ENCODE data around the gene TLK2.
"Not testable (repeated sequence)": the region's sequence is repeated elsewhere in the genome, so short reads cannot be mapped to it uniquely, and the experiment has no call there.

Gene TLK2

DNA sequence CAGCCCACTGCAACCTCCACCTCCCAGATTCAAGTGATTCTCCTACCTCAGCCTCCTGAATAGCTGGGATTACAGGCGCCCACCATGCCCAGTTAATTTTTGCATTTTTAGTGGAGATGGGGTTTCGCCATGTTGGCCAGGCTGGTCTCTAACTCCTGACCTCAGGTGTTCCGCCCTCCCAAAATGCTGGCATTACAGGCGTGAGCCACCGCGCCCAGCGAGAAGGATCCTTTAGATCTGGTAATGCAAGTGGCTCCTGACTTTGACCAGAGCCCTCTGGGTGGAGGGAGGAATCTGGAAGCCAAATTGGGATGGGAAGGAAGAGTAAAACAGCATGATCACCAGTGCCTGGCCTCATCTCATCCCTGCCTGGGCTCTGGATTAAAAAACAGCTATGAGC lies 13.4 kb upstream of the TLK2 start:
- not testable (repeated sequence) for H3K9me3 ChIP-seq (ENCODE audit: low read length); H3K36me3 ChIP-seq (ENCODE audit: insufficient read depth, low read length); H3K4me1 ChIP-seq (ENCODE audit: insufficient read depth, low read length); H3K27me3 ChIP-seq (ENCODE audit: control insufficient read depth in 1 of 2, insufficient read depth in 2 of 2, low read length in 2 of 2); H3K9ac ChIP-seq (ENCODE audit: low read length); H3K4me3 ChIP-seq (ENCODE audit: low read depth in 1 of 2, low read length in 2 of 2); H3K27ac ChIP-seq (ENCODE audit: low read depth, low read length)

DNA sequence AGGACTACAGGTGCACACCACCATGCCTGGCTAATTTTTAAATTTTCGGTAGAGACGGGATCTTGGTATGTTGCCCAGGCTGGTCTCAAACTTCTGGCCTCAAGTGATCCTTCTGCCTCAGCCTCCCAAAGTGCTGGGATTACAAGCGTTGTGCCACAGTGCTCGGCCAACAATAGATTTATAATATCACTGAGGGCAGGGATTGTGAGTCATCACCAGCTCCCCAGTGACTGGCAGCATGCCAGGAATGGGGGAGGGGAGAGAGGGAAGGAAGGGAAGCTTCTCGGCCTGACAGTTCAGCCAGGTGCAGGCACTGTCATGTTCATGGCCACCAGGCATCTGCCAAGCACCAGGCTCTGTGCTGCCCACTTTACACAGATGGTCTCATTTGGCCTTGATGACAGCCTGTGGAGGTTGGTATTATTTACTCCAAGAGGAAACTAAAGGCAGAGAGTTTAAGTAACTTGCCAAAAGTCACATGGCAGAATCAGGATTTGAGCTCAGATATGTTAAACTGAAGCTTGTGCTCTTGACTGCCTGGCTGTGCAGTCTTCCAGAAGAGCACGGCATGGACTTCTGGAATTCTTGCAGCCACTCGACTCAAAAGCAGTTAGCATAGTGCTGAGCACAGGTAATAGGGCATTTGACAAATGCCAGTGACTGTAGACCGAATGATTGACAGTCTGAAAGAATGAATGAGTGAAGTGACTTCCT lies 7.8 kb upstream of the TLK2 start:
- H3K4me1 ChIP-seq (ENCODE audit: insufficient read depth, low read length); H3K9me3 ChIP-seq (ENCODE audit: low read length); H3K9ac ChIP-seq (ENCODE audit: low read length); H3K27me3 ChIP-seq (ENCODE audit: control insufficient read depth in 1 of 2, insufficient read depth in 2 of 2, low read length in 2 of 2); H3K36me3 ChIP-seq (ENCODE audit: insufficient read depth, low read length); H3K4me3 ChIP-seq (ENCODE audit: low read depth in 1 of 2, low read length in 2 of 2); H3K27ac ChIP-seq (ENCODE audit: low read depth, low read length): not testable (repeated sequence)

DNA sequence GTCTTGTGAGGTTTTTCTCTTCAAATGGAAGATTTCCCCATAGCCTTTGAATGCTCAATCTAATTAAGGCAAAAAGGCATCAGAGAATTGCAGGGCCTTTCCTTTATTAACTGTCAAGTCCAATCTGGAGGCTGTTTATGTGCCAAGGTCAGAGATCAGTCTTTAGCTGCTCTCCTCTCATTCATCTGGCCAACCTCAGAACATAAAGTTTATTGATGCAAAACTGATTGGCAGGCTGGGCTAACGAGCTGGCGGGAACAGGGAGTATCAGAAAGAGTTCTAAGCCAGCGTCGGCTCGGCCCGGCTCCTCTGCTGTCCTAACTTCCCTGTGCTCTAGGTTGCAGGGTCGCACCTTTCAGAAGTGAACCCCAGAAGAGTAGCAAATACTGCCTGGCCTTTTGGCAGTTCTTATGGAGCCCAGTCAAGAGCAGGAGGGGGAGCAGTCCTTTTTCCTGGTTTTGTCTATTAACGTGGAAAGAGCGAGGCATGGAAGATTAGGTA lies 7.2 kb upstream of the TLK2 start:
- H3K36me3 ChIP-seq (ENCODE audit: insufficient read depth, low read length); H3K27ac ChIP-seq (ENCODE audit: low read depth, low read length); H3K27me3 ChIP-seq (ENCODE audit: control insufficient read depth in 1 of 2, insufficient read depth in 2 of 2, low read length in 2 of 2); H3K4me3 ChIP-seq (ENCODE audit: low read depth in 1 of 2, low read length in 2 of 2); H3K9ac ChIP-seq (ENCODE audit: low read length); H3K4me1 ChIP-seq (ENCODE audit: insufficient read depth, low read length); H3K9me3 ChIP-seq (ENCODE audit: low read length): not testable (repeated sequence)

DNA sequence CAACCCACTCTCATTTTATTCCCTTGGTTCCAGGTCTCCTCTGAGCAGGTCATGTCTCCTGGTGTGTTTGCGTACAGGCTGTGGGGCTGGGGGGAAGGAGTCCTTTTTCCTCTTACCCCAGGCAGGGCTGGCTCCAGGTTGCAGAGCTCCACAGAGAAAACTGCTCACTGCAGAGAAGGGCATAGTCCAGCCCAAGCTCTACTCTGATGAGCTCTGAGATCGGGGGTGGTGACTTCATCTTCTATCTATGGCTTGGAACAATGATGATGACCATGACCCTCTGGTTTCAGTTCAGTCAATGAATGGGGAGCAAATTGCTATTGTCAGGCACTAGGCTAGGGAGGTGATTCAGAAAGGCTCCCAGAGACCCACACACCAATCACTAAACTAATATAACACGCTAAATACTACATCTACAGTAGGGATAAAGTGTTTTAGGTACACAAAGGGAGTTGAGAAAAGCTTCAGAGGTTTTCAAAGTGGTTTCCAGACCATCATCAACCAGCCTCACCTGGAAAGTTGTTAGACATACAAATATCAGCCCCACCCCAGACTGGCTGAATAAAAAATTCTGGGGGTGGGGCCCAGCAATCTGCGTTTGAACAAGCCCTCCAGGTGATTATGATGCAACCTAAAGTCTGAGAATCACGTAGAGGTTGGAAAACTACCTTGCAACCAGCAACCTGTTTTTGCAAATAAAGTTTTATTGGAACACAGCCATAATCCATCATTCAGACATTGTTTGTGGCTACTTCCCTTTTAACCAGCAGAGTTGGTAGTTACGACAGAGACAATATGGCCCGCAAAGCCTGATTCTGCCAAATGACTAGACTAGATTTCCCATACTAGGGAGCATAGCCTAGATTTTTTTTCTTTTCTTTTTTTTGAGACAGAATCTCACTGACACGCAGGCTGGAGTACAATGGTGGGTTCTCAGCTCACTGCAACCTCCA lies 5.3 kb upstream of the TLK2 start:
- not testable (repeated sequence) for H3K27me3 ChIP-seq (ENCODE audit: control insufficient read depth in 1 of 2, insufficient read depth in 2 of 2, low read length in 2 of 2); H3K4me3 ChIP-seq (ENCODE audit: low read depth in 1 of 2, low read length in 2 of 2); H3K4me1 ChIP-seq (ENCODE audit: insufficient read depth, low read length); H3K36me3 ChIP-seq (ENCODE audit: insufficient read depth, low read length); H3K9me3 ChIP-seq (ENCODE audit: low read length); H3K27ac ChIP-seq (ENCODE audit: low read depth, low read length); H3K9ac ChIP-seq (ENCODE audit: low read length)

DNA sequence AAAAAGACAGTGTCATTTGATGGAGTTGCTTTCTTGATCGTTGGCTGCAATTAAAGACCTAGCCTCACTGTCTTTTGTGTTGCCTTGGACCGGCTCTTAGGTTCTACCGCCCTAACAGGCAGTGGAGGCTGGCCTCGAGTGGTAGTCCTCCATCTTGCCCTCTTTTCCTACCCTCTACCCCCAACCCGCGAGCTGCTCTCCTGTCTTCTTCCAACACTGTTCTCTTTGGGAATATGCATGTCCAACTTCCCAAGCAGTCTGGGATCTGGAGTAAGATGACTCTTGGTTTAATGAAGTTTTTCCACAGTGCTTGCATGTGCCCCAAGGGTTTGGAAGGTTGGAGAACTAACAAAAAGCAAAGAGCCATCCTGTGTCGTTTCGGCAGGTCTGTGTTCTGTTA lies 1.5 kb upstream of the TLK2 start:
- not testable (repeated sequence) for H3K27ac ChIP-seq (ENCODE audit: low read depth, low read length); H3K36me3 ChIP-seq (ENCODE audit: insufficient read depth, low read length); H3K4me1 ChIP-seq (ENCODE audit: insufficient read depth, low read length); H3K9ac ChIP-seq (ENCODE audit: low read length); H3K9me3 ChIP-seq (ENCODE audit: low read length); H3K27me3 ChIP-seq (ENCODE audit: control insufficient read depth in 1 of 2, insufficient read depth in 2 of 2, low read length in 2 of 2)
- peak overlapping the region in 1 of 2 donors; percentile 55 for H3K4me3 ChIP-seq (ENCODE audit: low read depth in 1 of 2, low read length in 2 of 2)

DNA sequence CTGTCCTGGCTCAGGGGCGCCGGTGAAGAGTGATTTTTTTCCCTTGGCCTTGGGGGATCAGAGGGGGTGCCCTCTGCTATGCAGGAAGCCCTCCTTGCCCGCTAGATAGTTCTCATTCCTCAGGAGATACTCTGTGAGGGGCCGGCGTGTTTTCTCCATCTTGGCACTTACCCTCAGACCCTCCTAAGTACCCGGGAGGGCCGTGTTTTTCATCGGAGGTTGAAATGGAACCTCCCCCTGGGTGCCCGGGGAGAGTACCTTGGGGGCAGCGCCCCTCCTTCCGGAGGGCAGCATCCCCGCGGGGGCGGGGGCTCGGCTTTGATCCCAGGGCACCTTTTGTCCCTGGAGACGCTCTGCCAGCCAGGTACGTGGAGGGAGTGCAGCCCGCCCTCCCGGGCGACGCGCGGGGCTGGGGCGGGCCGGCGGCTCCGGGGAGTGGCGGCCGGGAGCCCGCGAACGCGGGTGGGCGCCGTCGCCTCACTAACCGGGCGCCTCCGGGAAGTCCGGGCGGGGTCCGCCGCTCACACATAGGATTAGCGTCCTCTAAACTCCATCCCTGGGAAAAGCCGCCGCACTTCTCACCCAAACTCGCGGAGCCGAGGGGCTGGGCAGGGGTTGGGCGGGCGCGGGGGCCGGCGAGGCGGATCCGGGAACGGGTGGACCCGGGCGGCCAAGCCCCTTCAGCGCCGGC lies 762 bp upstream of the TLK2 start:
- H3K9me3 ChIP-seq (ENCODE audit: low read length); H3K36me3 ChIP-seq (ENCODE audit: insufficient read depth, low read length); H3K27me3 ChIP-seq (ENCODE audit: control insufficient read depth in 1 of 2, insufficient read depth in 2 of 2, low read length in 2 of 2); H3K4me1 ChIP-seq (ENCODE audit: insufficient read depth, low read length); H3K9ac ChIP-seq (ENCODE audit: low read length): not testable (repeated sequence)
- Histone ChIP-seq H3K4me3 (ENCODE audit: low read depth in 1 of 2, low read length in 2 of 2) (peak overlapping the region; percentile 55 to 57), H3K27ac (ENCODE audit: low read depth, low read length) (peak overlapping the region; percentile 68)

DNA sequence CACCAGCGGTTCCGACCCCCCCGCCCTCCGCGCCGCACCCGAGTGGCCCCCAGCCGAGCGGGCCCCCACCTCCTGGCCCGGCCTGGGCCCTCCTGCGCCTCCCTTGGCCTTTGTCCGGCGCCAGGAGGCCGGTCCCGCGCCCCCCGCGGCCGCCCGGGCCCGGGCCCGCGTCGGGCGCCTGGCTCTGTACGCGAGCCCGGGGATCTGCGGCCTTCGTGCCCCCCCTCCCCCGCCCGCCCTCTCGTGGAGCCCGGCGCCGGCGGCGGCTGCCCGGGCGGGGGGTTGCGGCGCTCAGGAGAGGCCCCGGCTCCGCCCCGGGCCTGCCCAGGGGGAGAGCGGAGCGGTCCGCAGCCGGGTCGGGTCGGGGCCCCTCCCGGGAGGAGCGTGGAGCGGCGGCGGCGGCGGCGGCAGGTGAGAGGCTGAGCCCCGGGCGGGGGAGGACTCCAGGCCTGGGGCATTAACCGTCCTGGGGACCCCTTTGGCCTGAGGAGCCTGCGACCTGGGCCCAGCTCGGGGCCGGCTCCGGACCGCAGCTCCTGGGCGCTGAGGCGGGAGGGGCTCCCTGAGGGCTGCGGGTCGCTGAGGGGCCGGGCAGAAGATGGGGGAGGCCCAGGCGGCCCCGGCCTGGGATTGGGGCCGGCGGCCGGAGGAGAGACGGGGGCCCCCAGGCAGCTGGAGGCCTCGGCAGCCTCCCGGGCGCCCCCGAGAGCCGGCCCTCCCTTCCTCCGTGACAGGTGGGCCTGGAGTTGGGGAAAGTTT lies 434 bp downstream of the TLK2 start:
- peak overlapping the region; percentile 72 for H3K27ac ChIP-seq (ENCODE audit: low read depth, low read length)
- H3K4me1 ChIP-seq (ENCODE audit: insufficient read depth, low read length); H3K27me3 ChIP-seq (ENCODE audit: control insufficient read depth in 1 of 2, insufficient read depth in 2 of 2, low read length in 2 of 2); H3K9me3 ChIP-seq (ENCODE audit: low read length); H3K36me3 ChIP-seq (ENCODE audit: insufficient read depth, low read length): not testable (repeated sequence)
- peak overlapping the region in 1 of 2 donors; percentile 71 for H3K4me3 ChIP-seq (ENCODE audit: low read depth in 1 of 2, low read length in 2 of 2)
- H3K9ac ChIP-seq (ENCODE audit: low read length): peak overlapping the region; percentile 84

DNA sequence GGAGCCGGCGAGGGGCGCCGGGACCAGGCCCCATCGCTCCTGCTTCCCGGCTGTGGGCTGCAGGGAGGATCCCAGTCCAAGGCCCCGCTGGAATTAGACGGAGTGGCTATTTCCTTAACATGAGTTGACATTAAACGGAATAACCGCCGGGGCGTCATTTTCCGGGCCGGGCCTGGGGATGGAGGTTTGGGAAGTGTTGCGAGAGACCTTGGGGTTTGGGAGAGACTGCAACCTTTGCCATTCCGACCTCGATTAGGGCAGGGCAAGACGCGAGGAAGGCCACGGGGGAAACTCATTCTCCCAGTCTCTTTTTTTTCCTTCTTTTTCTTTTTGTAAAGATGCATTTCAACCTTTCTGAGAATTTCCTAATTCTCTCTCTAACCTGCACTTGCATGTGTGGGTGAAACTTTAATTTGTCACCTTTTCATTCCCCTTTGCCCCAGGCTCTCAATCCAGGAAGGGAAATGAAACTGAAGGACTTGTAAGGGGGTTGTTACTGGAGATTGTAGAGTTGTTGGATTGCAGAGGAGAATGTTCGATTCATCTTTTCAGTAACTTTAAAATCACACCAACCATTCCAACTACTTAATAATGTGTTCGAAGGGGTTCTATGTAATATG lies 1.1 kb downstream of the TLK2 start:
- H3K27ac ChIP-seq (ENCODE audit: low read depth, low read length): peak overlapping the region; percentile 72
- H3K4me3 ChIP-seq (ENCODE audit: low read depth in 1 of 2, low read length in 2 of 2): peak overlapping the region; percentile 43 to 71
- not testable (repeated sequence) for H3K36me3 ChIP-seq (ENCODE audit: insufficient read depth, low read length); H3K27me3 ChIP-seq (ENCODE audit: control insufficient read depth in 1 of 2, insufficient read depth in 2 of 2, low read length in 2 of 2); H3K4me1 ChIP-seq (ENCODE audit: insufficient read depth, low read length); H3K9me3 ChIP-seq (ENCODE audit: low read length)
- H3K9ac ChIP-seq (ENCODE audit: low read length): peak overlapping the region; percentile 84

DNA sequence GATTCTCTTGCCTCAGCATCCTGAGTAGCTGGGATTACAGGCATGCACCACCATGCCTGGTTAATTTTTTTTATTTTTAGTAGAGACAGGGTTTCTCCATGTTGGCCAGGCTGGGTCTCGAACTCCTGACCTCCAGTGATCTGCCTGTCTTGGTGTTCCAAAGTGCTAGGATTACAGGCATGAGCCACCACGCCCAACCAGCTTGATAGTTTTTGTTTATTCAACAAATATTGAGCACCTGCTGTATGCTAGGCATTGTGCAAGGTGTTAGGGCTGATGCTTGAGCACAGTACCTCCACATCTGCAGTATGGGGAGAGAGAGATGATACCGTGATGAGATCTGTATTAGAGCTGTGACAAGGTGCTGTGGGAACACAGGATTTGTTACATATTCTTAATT lies 3.9 kb downstream of the TLK2 start:
- H3K36me3 ChIP-seq (ENCODE audit: insufficient read depth, low read length); H3K4me3 ChIP-seq (ENCODE audit: low read depth in 1 of 2, low read length in 2 of 2); H3K4me1 ChIP-seq (ENCODE audit: insufficient read depth, low read length); H3K27ac ChIP-seq (ENCODE audit: low read depth, low read length); H3K27me3 ChIP-seq (ENCODE audit: control insufficient read depth in 1 of 2, insufficient read depth in 2 of 2, low read length in 2 of 2); H3K9me3 ChIP-seq (ENCODE audit: low read length); H3K9ac ChIP-seq (ENCODE audit: low read length): not testable (repeated sequence)

DNA sequence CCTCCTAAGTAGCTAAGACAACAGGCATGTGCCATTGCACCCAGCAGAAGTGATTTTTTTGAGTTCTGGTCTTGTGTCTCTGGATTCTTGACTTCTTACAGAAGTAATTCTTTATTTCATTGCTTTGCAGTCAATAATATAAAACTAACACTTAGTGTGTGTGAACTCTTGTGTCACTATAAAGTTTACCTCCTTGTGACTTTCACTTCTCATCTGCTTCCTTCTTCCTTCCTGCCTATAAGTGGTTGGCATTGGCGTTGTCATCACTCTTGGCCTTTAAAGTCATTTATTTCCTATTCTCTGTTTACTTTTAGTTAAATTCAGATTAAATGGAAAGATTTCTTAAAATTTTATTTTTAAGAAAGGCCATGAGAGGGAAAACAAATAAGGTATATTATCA lies 12.4 kb downstream of the TLK2 start:
- not testable (repeated sequence) for H3K4me3 ChIP-seq (ENCODE audit: low read depth in 1 of 2, low read length in 2 of 2); H3K9ac ChIP-seq (ENCODE audit: low read length); H3K36me3 ChIP-seq (ENCODE audit: insufficient read depth, low read length); H3K9me3 ChIP-seq (ENCODE audit: low read length); H3K4me1 ChIP-seq (ENCODE audit: insufficient read depth, low read length); H3K27ac ChIP-seq (ENCODE audit: low read depth, low read length); H3K27me3 ChIP-seq (ENCODE audit: control insufficient read depth in 1 of 2, insufficient read depth in 2 of 2, low read length in 2 of 2)

Data from muscle layer of colon (tissue), 2 donors.